ENCODE data around the gene EXT2.

DNA sequence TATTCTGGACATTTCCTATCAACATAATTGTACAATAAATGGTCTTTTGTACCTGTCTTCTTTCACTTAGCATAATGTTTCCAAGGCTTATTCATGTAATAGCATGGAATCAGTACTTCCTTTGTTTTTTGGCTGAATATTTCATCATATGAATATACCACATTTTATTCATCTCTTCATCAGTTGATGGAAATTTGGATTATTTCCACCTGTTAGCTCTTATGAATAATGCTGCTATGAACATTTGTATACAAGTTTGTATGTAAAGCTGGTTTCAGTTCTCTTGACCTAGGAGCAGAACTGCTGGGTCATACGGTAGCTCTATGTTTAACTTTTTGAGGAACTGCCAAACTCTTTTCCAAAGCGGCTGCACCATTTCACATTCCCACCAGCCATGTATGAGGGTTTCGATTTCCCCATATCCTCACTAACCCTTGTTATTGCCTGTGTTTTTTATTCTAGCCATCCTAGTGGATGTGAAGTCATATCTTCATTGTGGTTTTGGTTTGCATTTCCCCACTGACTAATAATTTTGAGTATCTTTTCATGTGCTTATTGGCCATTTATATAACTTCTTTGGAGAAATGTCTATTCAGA, 20.9 kb downstream of the EXT2 start:
- TF ChIP-seq RAD51 (IDR thresholded peaks at IDR 0.05) (no peak), ATF3 (IDR thresholded peaks at IDR 0.05; ENCODE audit: borderline replicate concordance, extremely low read depth, low read depth, low read length) (no peak), CTCF (IDR thresholded peaks at IDR 0.05 in 2 of 3, conservative IDR thresholded peaks at IDR 0.05 in 1 of 3; ENCODE audit: control insufficient read depth in 2 of 3, extremely low read depth in 1 of 3, insufficient read depth in 1 of 3, low read depth in 3 of 3, low read length in 3 of 3) (no peak), YY1 (IDR thresholded peaks at IDR 0.05; ENCODE audit: low read depth, low read length) (no peak), CHD4 (IDR thresholded peaks at IDR 0.05) (no peak), EZH2 (IDR thresholded peaks at IDR 0.05; ENCODE audit: borderline replicate concordance, control insufficient read depth, low read depth, low read length) (no peak), POLR2A (IDR thresholded peaks at IDR 0.05; ENCODE audit: low read depth, low read length) (no peak), SMC3 (IDR thresholded peaks at IDR 0.05; ENCODE audit: borderline replicate concordance, low read length) (no peak), CREB1 (IDR thresholded peaks at IDR 0.05; ENCODE audit: low read depth) (no peak), POU2F2 (IDR thresholded peaks at IDR 0.05; ENCODE audit: borderline replicate concordance, low read depth, low read length) (no peak), SREBF2 (IDR thresholded peaks at IDR 0.05; ENCODE audit: low read length) (no peak)
- TF ChIP-seq, protein P1, sequence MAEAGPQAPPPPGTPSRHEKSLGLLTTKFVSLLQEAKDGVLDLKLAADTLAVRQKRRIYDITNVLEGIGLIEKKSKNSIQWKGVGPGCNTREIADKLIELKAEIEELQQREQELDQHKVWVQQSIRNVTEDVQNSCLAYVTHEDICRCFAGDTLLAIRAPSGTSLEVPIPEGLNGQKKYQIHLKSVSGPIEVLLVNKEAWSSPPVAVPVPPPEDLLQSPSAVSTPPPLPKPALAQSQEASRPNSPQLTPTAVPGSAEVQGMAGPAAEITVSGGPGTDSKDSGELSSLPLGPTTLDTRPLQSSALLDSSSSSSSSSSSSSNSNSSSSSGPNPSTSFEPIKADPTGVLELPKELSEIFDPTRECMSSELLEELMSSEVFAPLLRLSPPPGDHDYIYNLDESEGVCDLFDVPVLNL (IDR thresholded peaks at IDR 0.05; ENCODE audit: low read depth, low read length), result no peak

Measured in GM12878 (cell line).